Body of pancreas (tissue), 4 donors: ENCODE measurements around the gene RPA1. TPM values are rescaled to one million over a fixed set of nuclear protein-coding genes. Genes with fewer than 3 reads are reported as not detected.

Source experiments
- ATAC-seq: fragments of 150-250 bp; one replicate; pipeline ENCODE4 v1.9.1; 2016
- DNase-seq, 4 donors: peaks; one replicate each; pipeline ENCODE4 v3.0.0-alpha.2; 2019
- H3K27ac ChIP-seq, 4 donors: fragments of 200-600 bp; sonication (generic); 1 replicate in 3 of 4; 2 replicates in 1 of 4; pipeline versions ENCODE4 v1.5.1 to v1.6.1; 2016 to 2019; ENCODE audit warnings: mild to moderate bottlenecking in 1 of 4, mixed read lengths in 1 of 4, moderate library complexity in 1 of 4
- H3K27me3 ChIP-seq, 2 donors: fragments of 200-600 bp; sonication (generic); one replicate each; pipeline ENCODE4 v1.6.0; 2016; ENCODE audit warnings: mild to moderate bottlenecking in 1 of 2
- H3K36me3 ChIP-seq, 2 donors: fragments of 200-600 bp; sonication (generic); replicated peaks in 1 of 2; 2 replicates each; pipeline ENCODE4 v1.5.1; 2016; ENCODE audit warnings: low read depth in 2 of 2; ENCODE audit not compliant: insufficient read depth in 1 of 2
- H3K4me1 ChIP-seq: fragments of 200-600 bp; sonication (generic); one replicate; pipeline ENCODE4 v1.6.0; 2016
- H3K4me3 ChIP-seq, 2 donors: fragments of 200-600 bp; sonication (generic); 1 replicate in 1 of 2; 2 replicates in 1 of 2; pipeline ENCODE4 v1.5.1; 2016 to 2019
- H3K9me3 ChIP-seq, 3 donors: fragments of 200-600 bp; sonication (generic); 1 replicate in 2 of 3; 2 replicates in 1 of 3; pipeline ENCODE4 v1.5.1; 2016
- POLR2A ChIP-seq, 3 donors: fragments of 450-650 bp; IDR thresholded peaks; one replicate each; pipeline ENCODE4 v1.6.1; 2016; ENCODE audit warnings: antibody characterized with exemption in 3 of 3, mild to moderate bottlenecking in 2 of 3
- WGBS, 2 donors: methylation state at CpG; one replicate each; pipeline ENCODE4 v1.1.5; 2017; 5-methylcytosine and 5-hydroxymethylcytosine counted together
- intact Hi-C: fragments of 100-400 bp; cut with DNase I; formaldehyde crosslinking; loops from one replicate; pipeline ENCODE4 v1.15.1; 2023
- total RNA-seq, 2 donors: library from RNA; depleted of rRNA; stranded (reverse); fragments of >200 nt; gene quantifications; one replicate each; pipeline ENCODE4 v1.1.0, GENCODE V29; 2016
- TF ChIP-seq, protein P1 (sequence below), 7 experiments: fragments of 450-650 bp in 4 of 7; fragments of 200-600 bp in 3 of 7; sonication (generic) in 3 of 7; IDR thresholded peaks; one replicate each; pipeline ENCODE4 v1.5.1; 2016 to 2019; ENCODE audit warnings: antibody characterized with exemption in 7 of 7

RPA1 gene
- 10 to 100 TPM in 1 of 2 donors, 1 to 10 TPM in 1; 8.9 to 11.9 TPM for total RNA-seq

DNA sequence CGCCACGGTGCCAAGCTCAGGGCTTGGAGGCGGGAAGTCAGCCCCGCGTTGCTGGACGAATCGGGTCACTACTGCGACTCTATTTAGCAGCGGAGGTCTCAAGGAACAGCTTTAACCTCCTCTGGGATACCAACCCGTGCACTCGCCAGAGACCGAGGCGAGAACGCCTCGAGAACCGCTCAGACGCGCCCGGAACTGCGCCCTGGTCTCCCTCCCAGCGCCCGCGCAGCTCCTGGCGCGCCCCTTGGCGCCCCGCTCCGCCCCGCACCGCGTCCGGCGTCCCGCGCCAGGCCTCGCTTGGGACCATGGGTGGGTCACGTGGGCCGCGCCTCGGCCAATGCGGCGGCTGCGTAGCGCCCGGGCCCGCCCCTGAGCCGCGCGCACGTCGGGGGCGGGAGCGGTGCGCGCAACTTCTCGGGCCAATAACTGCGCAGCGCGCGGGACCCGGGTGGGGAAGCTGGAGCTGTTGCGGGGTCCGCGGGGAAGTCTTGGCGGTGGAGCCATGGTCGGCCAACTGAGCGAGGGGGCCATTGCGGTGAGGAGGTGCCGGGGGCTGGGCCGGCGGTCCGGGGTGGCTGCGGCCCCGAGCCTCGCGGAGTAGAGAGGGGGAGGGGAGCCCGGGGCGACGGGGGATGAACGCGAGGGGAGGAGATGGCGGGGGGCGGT, at the start of gene RPA1, which contains the start of gene SMYD4:
TSS of gene RPA1 (plus strand) at position 414 of the 666 bp plus-strand sequence. CDS start at position 503, 89 bp downstream.
TSS of gene SMYD4 (minus strand) at position 311 of the 666 bp plus-strand sequence. CDS start 1,908 bp downstream, outside the sequence.
- Histone ChIP-seq H3K27me3 (no peaks in the 10 kb centered on the region), H3K4me3 (peak within 1 kb of the TSS; percentile 78 to 99), H3K4me1 (peaks cover 19% of the 10 kb centered on the region), H3K36me3 (peaks cover 0 to 2% of the 10 kb centered on the region in 2 donors), H3K27ac (peak within 1 kb of the TSS; percentile 70 to 92 (median 86)), H3K9me3 (no peaks in the 10 kb centered on the region)
- ATAC-seq (peak; percentile 98), DNase-seq (peak; percentile 86 to 90 (median 88))
- TF ChIP-seq, protein P1, sequence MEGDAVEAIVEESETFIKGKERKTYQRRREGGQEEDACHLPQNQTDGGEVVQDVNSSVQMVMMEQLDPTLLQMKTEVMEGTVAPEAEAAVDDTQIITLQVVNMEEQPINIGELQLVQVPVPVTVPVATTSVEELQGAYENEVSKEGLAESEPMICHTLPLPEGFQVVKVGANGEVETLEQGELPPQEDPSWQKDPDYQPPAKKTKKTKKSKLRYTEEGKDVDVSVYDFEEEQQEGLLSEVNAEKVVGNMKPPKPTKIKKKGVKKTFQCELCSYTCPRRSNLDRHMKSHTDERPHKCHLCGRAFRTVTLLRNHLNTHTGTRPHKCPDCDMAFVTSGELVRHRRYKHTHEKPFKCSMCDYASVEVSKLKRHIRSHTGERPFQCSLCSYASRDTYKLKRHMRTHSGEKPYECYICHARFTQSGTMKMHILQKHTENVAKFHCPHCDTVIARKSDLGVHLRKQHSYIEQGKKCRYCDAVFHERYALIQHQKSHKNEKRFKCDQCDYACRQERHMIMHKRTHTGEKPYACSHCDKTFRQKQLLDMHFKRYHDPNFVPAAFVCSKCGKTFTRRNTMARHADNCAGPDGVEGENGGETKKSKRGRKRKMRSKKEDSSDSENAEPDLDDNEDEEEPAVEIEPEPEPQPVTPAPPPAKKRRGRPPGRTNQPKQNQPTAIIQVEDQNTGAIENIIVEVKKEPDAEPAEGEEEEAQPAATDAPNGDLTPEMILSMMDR (IDR thresholded peaks at IDR 0.05), result peak in 1 of 7 experiments; percentile 10
- TF ChIP-seq POLR2A (IDR thresholded peaks at IDR 0.05), result peak; percentile 68 to 79 (median 77)
- 0% methylated on average over 20 to 64 of the region's 83 CpGs for WGBS, 2 donors
- intact Hi-C loops, result no loop called here

DNA sequence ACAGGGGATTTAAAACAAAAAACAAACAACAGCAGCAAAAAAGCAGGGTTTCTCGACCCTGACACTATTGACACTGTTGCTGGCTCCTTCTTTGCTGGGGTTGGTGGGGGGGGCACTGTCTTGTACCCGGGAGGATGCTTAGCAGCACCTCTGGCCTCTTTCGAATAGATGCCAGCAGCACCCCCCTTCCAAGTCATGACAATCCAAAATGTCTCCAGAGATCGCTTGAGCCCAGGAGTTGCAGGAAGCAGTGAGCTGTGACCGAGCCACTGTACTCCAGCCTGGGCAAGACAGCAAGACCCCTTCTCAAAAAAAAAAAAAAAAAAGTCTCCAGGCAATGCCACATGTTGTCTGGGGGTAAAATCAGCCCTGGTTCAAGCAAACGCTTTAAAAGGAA, 47.6 kb upstream of the RPA1 start:
- ATAC-seq, result no peak
- H3K4me1 ChIP-seq, result no peaks in the 10 kb centered on the region

DNA sequence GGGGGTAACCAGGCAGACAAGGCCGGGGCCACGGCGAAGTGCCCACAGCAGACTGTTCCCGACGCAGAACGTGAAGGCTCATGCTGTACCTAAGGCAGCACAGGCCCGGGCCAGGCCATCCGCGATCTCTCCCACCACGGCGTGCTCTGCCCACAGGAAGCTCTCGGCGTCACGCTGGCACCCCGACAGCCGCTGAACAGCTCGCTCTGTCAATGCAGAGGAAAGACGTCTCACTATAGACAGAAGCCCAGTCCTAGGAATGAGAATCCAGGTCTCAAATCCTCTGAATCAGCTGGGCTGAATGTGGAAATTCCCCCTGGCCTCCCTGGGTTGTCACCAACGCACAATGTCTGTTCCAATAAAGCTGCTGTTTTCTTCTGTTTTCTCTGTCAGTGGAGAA, 46.5 kb upstream of the RPA1 start:
- Histone ChIP-seq H3K27ac (peak overlapping the region; percentile 35 to 78 (median 54)), H3K36me3 (peaks cover 0 to 6% of the 10 kb centered on the region in 2 donors), H3K27me3 (no peaks in the 10 kb centered on the region), H3K4me3 (no peak overlapping the region), H3K9me3 (no peaks in the 10 kb centered on the region), H3K4me1 (no peaks in the 10 kb centered on the region)
- 73 to 85% methylated on average over 5 to 19 of the region's 19 CpGs for WGBS, 2 donors
- no peak for ATAC-seq
- intact Hi-C loops, result no loop called here
- DNase-seq, result no peak
- TF ChIP-seq, protein P1 (IDR thresholded peaks at IDR 0.05), result no peak
- no peak for TF ChIP-seq POLR2A (IDR thresholded peaks at IDR 0.05)

More for the DNA sequence above, 47.6 kb upstream of the RPA1 start:
- intact Hi-C loops, result no loop called here
- no peak overlapping the region for H3K4me3 ChIP-seq
- DNase-seq, result no peak
- TF ChIP-seq, protein P1 (IDR thresholded peaks at IDR 0.05), result no peak
- no peak for TF ChIP-seq POLR2A (IDR thresholded peaks at IDR 0.05)
- H3K27ac ChIP-seq, result peak overlapping the region in 2 of 4 donors; percentile 67 to 78
- H3K27me3 ChIP-seq, result no peaks in the 10 kb centered on the region
- peaks cover 0 to 5% of the 10 kb centered on the region in 2 donors for H3K36me3 ChIP-seq
- whole genome bisulfite sequencing, 2 donors, result 59 to 72% methylated on average over 5 to 6 of the region's 6 CpGs
- no peaks in the 10 kb centered on the region for H3K9me3 ChIP-seq

DNA sequence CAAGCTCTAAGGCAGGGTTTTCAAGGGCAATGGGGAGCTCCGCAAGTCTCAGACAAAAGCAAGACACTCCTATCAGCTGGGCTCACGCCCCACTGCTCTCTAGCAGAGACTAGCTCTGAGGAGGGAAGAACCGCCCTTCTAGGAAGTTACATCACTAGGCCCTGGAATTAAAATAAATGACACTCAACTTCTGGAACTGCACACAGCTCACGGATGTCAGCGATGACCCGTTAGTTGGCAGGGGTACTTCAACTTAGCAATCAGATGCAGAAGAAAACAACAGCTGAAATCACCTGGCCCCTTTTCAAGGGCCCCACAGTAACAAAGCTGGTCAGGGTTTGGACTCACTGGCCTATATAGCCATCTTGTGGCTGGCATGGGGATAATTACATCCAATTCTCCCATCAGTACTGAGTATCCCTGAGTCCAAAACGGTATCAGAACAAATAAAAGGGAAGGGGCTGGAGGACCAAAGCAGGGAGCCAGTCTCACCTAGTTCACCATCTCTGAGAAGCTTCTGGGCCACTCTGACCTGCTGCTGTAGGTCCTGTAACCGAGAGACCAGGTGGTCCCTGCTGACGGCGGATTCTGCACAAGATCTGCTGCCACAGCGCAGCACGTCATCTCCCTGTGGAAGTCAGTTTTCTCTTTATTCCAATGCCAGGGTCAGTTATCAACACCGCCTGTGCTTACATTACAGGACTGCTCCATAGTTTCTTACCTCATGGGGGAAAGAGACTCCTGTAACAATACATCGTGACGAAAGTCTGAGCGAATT, 45.8 kb upstream of the RPA1 start:
- no peaks in the 10 kb centered on the region for H3K9me3 ChIP-seq
- 61 to 67% methylated on average over 15 to 16 of the region's 16 CpGs for WGBS, 2 donors
- ATAC-seq (peak; percentile 48), DNase-seq (peak; percentile 51 to 77 (median 62))
- no peaks in the 10 kb centered on the region for H3K4me1 ChIP-seq
- TF ChIP-seq POLR2A (IDR thresholded peaks at IDR 0.05), result peak in 2 of 3 donors; percentile 22 to 30
- TF ChIP-seq, protein P1 (IDR thresholded peaks at IDR 0.05), result peak in 6 of 7 experiments; percentile 28 to 67 (median 43)
- H3K4me3 ChIP-seq, result no peak overlapping the region
- peaks cover 0 to 6% of the 10 kb centered on the region in 2 donors for H3K36me3 ChIP-seq
- H3K27ac ChIP-seq, result peak overlapping the region; percentile 35 to 78 (median 54)
- intact Hi-C loops, result no loop called here
- no peaks in the 10 kb centered on the region for H3K27me3 ChIP-seq
